SK-N-SH treated with all-trans-retinoic acid at 6 μM for 48 hours (cell line): ENCODE results near the gene AKAP1.
A peak's percentile ranks its signal among the peaks of the same experiment; 100 is the strongest.

Experiments
- ATAC-seq: fragments of 200-7000 bp; cut with Tn5 transposase; 3 replicates; pipeline ENCODE4 v1.9.1; 2020; ENCODE audit warnings: mild to moderate bottlenecking, moderate library complexity
- ARNTL ChIP-seq: fragments of 450-650 bp; formaldehyde crosslinking; IDR thresholded peaks from 2 replicates; pipeline ENCODE4 v1.5.0; 2020; ENCODE audit warnings: low read depth, mild to moderate bottlenecking, moderate library complexity, borderline replicate concordance
- BACH2 ChIP-seq: fragments of 250-450 bp; sonication (Bioruptor Pico); IDR thresholded peaks from 2 replicates; pipeline ENCODE4 v1.9.0; 2021; ENCODE audit warnings: mild to moderate bottlenecking, borderline replicate concordance
- CREB5 ChIP-seq: fragments of 250-450 bp; sonication (Bioruptor Pico); IDR thresholded peaks from 2 replicates; pipeline ENCODE4 v1.5.1; 2020; ENCODE audit warnings: low read depth, mild to moderate bottlenecking, moderate library complexity
- CSDC2 ChIP-seq: fragments of 250-450 bp; sonication (Bioruptor Pico); IDR thresholded peaks from 2 replicates; pipeline ENCODE4 v1.5.0; 2020; ENCODE audit warnings: mild to moderate bottlenecking, moderate library complexity
- CSRNP3 ChIP-seq: fragments of 250-450 bp; sonication (Bioruptor Pico); IDR thresholded peaks from 2 replicates; pipeline ENCODE4 v1.5.1; 2021; ENCODE audit warnings: mild to moderate bottlenecking, moderate library complexity
- ESRRG ChIP-seq: fragments of 250-450 bp; sonication (Bioruptor Pico); IDR thresholded peaks from 2 replicates; pipeline ENCODE4 v1.6.1; 2021; ENCODE audit warnings: mild to moderate bottlenecking
- GLIS3 ChIP-seq: fragments of 250-450 bp; sonication (Bioruptor Pico); IDR thresholded peaks from 2 replicates; pipeline ENCODE4 v1.5.0; 2020; ENCODE audit warnings: mild to moderate bottlenecking, moderate library complexity
- ISL1 ChIP-seq: fragments of 250-450 bp; sonication (Bioruptor Pico); IDR thresholded peaks from 2 replicates; pipeline ENCODE4 v2.1.2; 2022; ENCODE audit warnings: mild to moderate bottlenecking, moderate library complexity
- POU6F1 ChIP-seq: fragments of 250-450 bp; sonication (Bioruptor Pico); IDR thresholded peaks from 2 replicates; pipeline ENCODE4 v1.8.0; 2021; ENCODE audit warnings: low read depth, mild to moderate bottlenecking, moderate library complexity, borderline replicate concordance
- RARB ChIP-seq: fragments of 250-450 bp; sonication (Bioruptor Pico); IDR thresholded peaks from 2 replicates; pipeline ENCODE4 v1.8.0; 2021; ENCODE audit warnings: mild to moderate bottlenecking, moderate library complexity
- SNAI2 ChIP-seq: fragments of 250-450 bp; sonication (Bioruptor Pico); IDR thresholded peaks from 2 replicates; pipeline ENCODE4 v1.5.0; 2020; ENCODE audit warnings: mild to moderate bottlenecking, moderate library complexity
- TCF4 ChIP-seq: fragments of 250-450 bp; sonication (Bioruptor Pico); IDR thresholded peaks from 2 replicates; pipeline ENCODE4 v1.8.0; 2021; ENCODE audit warnings: mild to moderate bottlenecking, moderate library complexity, borderline replicate concordance
- TOX ChIP-seq: fragments of 250-450 bp; sonication (Bioruptor Pico); IDR thresholded peaks from 2 replicates; pipeline ENCODE4 v1.8.0; 2021; ENCODE audit warnings: mild to moderate bottlenecking, moderate library complexity, borderline replicate concordance
- TSHZ2 ChIP-seq: fragments of 250-450 bp; sonication (Bioruptor Pico); IDR thresholded peaks from 2 replicates; pipeline ENCODE4 v1.5.0; 2020; ENCODE audit warnings: mild to moderate bottlenecking, moderate library complexity
- ZC3H10 ChIP-seq: fragments of 250-450 bp; sonication (Bioruptor Pico); IDR thresholded peaks from 2 replicates; pipeline ENCODE4 v1.5.1; 2021; ENCODE audit warnings: mild to moderate bottlenecking, moderate library complexity
- ZFP3 ChIP-seq: fragments of 250-450 bp; sonication (Bioruptor Pico); IDR thresholded peaks from 2 replicates; pipeline ENCODE4 v1.5.0; 2020; ENCODE audit warnings: mild to moderate bottlenecking, moderate library complexity
- ZFP30 ChIP-seq: fragments of 450-650 bp; formaldehyde crosslinking; IDR thresholded peaks from 2 replicates; pipeline ENCODE4 v1.5.0; 2022; ENCODE audit warnings: mild to moderate bottlenecking, moderate library complexity
- ZNF565 ChIP-seq: fragments of 450-650 bp; formaldehyde crosslinking; conservative IDR thresholded peaks from 2 replicates; pipeline ENCODE4 v1.5.0; 2020; ENCODE audit warnings: low read depth, mild to moderate bottlenecking, moderate library complexity
- ZNF70 ChIP-seq: fragments of 450-650 bp; formaldehyde crosslinking; IDR thresholded peaks from 2 replicates; pipeline ENCODE4 v1.5.0; 2020; ENCODE audit warnings: mild to moderate bottlenecking, moderate library complexity
- ZNF8 ChIP-seq: fragments of 450-650 bp; formaldehyde crosslinking; IDR thresholded peaks from 2 replicates; pipeline ENCODE4 v1.5.0; 2020; ENCODE audit warnings: mild to moderate bottlenecking, moderate library complexity

Gene AKAP1

GRCh38 chr17:57111386-57111785 lies 26.3 kb downstream of the AKAP1 start (continued):
- TF ChIP-seq ESRRG (no peak), ZNF70 (CRISPR knock-in tag) (no peak), CSDC2 (no peak), ISL1 (no peak)

- TF ChIP-seq CREB5, result no peak
- no peak for TF ChIP-seq TSHZ2 (CRISPR knock-in tag)
- TF ChIP-seq ZNF565, result no peak
- no peak for ATAC-seq
These were observed 28.0 kb downstream of the AKAP1 start for GRCh38 chr17:57113011-57113410.

- ATAC-seq, result no peak; the same call in 2 of the 3 replicates
These were observed 28.6 kb downstream of the AKAP1 start for GRCh38 chr17:57113656-57114055.

GRCh38 chr17:57114085-57114673 lies 29.1 kb downstream of the AKAP1 start:
- no peak for TF ChIP-seq CSRNP3 (CRISPR knock-in tag)
- TF ChIP-seq ZFP3, result no peak
- TF ChIP-seq RARB, result no peak
- no peak for TF ChIP-seq ZNF8
- peak; percentile 79 for ATAC-seq

More at GRCh38 chr17:57113656-57114055, 28.6 kb downstream of the AKAP1 start:
- no peak for TF ChIP-seq ZC3H10
- TF ChIP-seq ZFP30 (CRISPR knock-in tag), result no peak
- no peak for TF ChIP-seq POU6F1
- no peak for TF ChIP-seq ZFP3
- TF ChIP-seq TCF4 (CRISPR knock-in tag), result no peak
- no peak for TF ChIP-seq GLIS3 (CRISPR knock-in tag)
- no peak for TF ChIP-seq ZNF565
- no peak for TF ChIP-seq ARNTL (CRISPR knock-in tag)
- TF ChIP-seq SNAI2 (CRISPR knock-in tag), result no peak
- TF ChIP-seq ESRRG, result no peak

- ATAC-seq, result no peak
- TF ChIP-seq CSDC2 (no peak), RARB (no peak), ISL1 (no peak), TSHZ2 (CRISPR knock-in tag) (no peak), BACH2 (CRISPR knock-in tag) (no peak), TOX (CRISPR knock-in tag) (no peak), ZNF565 (no peak), ZNF70 (CRISPR knock-in tag) (no peak), ZNF8 (no peak)
- TF ChIP-seq, all 23 proteins: peak for 0
These were observed 30.3 kb downstream of the AKAP1 start for GRCh38 chr17:57115377-57115776.
